Endothelial cell of hepatic sinusoid (primary cell): ENCODE measurements around the gene UQCRC1.

Source experiments
- in situ Hi-C: cut with HindIII; loops from 2 replicates; pipeline ENCODE4 v1.10.0; 2017; ENCODE audit warnings: low sequenced_read_pairs

Gene UQCRC1

DNA sequence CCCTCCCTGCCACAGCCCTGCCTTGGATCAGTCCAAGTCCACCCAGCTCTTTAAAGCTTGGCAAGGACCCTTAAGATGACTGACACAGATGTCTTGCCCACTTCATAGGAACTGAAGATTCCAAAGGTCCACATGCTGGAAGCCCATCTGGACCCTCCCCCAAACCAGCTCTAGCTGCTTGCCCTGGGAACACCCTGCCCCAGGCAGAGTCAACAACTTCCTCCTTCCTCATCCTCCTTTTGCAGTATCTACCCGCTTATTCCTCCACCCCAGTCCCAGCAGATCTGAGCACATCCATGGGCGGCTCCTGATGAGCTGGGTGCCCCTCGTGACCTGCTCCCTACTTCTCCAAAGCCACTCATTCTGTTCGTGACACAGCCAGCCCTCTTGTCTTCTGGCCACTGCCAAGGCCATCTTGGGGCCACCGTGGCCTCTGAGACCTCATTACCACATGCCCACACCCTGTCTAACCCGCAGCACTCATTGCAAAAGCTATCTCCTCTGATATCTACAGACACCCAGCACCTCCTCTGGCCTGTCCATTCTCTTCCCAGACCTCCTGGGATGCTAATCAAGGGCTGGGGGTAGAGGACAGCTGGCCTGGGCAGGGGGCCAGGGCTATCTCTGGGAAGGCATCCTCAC lies 50.8 kb downstream of the UQCRC1 start:
- in situ Hi-C loops, result loop anchor here (10.0 kb wide), 2 partner anchors 76 to 284 kb away; partner anchors contain the start of gene SLC26A6

DNA sequence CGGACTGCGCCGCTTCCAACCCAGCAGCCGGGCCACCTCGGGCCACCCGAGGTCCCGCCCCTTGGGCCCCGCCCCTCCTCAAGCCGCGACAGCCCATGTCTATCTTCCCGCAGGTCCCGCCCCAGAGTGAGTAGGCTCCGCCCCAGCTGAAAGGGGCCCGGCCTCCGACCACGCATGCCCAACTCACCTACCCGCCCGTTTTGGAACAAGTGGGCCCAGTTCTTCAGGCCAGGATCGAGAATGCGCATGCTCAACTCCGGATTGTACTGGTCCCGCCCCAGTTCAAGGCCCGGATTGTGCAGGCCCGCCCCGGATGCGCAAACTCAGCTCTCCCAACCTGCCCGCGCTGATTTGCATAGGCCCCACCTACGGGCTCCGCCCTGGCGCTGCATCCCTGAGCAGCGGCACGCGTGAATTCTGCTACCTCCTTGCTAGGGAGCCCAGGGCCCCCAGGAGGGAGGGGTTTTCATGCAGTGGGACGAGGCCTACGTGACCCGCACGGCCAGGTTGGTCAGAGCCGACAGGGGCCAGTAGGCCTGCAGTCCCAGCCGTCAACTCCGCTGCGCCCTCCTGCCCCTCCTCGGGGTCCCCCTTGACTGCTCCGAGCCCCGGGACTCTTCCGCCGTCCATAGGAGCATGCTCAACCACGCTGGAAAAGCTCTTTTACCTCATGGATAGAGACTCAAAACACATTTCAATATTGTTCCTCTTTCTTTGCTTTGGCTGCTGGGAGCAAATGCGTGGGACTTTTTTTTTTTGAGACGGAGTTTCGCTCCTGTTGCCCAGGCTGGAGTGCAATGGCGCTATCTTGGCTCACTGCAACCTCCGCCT lies 52.4 kb downstream of the UQCRC1 start, which contains the start of gene PFKFB4:
TSS of gene PFKFB4 (minus strand) at position 8 of the 831 bp plus-strand sequence. CDS start 26 bp downstream, outside the sequence.
- in situ Hi-C loops, result loop anchor here (10.0 kb wide), 2 partner anchors 78 to 282 kb away; partner anchors contain the start of gene SLC26A6

DNA sequence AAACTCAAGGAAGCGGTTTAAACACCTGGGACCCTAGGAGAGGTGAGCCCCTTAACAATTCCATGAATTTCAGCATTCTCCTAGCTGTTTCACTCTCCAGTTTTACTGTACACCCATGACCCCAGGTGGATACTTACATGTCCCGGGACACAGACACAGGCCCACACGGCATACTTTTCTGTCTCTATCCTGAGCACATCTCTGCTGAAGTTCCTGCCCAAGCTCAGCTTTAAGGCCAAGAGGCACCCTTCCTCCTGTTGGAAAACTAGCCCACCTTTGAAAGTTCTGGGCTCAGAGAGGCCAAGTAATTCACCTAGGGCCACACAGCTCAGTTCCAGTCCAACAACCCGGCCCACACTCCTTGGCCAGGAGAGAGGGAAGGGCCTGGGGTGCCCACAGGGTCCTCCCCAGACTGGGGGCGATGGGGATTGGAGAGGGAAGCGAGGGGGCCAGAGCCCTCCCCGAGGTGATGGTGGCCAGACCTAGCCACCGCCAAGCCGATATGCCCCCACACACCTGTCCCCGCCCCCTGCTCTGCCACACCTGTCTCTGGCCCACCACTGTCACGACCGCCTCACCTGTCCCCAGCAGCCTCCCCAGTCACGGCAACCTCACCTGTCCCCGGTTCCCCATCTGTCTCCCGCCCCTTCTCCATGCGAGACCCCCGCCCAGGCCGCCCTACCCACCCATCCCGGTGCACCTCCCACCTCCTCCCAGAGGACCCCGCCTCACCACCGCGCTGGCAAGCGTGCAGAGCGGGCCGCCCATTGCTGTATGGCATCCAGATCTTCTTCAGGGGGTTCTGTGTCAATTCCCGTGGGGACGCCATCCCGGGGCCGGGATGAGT lies 53.3 kb downstream of the UQCRC1 start:
- in situ Hi-C loops, result loop anchor here (10.0 kb wide), 2 partner anchors 79 to 281 kb away; partner anchors contain the start of gene SLC26A6

DNA sequence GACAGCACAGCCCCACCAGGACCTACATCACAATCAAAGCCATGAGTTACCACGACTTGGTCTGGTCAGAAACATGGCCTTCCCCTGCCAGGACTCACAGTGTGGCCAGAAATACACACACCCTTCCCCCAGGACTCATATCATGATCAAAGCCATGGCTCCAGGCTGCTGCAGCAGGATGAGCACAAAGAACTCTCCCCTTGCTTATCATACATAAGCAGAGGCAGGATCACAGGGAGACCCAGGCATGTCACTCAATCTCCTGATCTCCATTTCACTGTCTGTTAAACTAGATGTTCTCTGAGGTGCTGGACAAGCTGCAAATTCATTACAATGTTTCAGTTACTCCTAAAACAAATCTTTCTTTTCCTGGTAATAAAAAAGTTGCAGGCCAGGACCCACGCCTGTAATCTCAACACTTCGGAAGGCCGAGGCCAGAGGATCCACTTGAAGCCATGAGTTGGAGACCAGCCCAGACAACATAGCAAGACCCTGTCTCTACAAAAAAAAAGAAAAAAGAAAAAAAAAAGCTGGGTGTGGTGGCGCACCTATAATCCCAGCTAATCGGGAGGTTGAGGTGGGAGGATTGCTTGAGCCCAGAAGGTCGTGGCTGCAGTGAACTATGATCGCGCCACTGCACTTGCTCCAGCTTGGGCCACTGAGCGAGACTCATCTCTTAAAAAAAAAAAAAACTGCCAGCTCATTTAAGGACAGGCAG lies 54.1 kb downstream of the UQCRC1 start:
- in situ Hi-C loops, result loop anchor here (10.0 kb wide), 2 partner anchors 79 to 281 kb away; partner anchors contain the start of gene SLC26A6

DNA sequence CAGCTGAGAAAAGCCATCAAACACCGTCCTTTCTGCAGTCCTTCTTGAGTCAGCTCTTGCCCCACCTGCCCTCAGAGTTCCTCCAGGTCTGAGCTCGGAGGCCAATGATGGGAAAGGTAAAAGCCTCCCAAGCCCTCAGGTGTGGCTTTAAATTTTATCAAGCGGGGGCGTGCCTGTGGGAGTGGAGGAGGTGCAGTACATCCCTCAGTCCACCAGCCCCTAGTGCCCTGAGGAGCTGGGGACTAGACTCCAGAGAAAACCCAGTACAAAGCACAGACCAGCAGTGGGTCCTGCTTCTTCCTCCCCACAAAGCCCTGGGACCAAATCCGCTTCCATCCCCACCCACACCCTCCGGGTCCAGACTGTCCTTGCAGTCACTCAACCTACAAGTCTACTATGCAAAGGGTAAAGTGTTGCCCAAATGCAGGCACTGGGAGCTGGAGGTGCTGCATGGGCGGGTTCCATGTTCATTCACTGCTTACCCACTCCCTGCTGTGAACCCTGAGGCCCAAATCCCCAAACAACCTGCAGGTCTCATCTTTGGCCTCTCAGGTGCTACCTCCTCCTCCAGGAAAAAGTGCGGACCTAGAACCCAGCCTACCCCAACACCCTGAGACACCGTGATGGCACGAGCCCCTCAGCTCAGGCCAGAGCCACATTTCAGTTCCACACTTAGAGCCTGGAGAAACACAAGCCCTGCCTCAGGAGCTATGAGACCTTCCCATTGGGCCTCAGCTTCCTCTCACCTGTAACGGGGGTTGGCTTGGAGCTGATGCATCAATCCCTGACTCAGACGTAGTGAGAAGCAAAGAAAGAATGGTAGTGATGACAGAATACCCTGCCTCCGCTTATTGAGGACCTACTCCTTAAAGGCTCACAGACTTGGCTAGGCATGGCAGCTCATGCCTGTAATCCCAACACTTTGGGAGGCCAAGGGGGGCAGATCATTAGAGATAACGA lies 55.3 kb downstream of the UQCRC1 start:
- in situ Hi-C loops, result loop anchor here (5.0 to 10.0 kb wide), 3 partner anchors 81 to 279 kb away; partner anchors contain the start of gene SLC26A6

DNA sequence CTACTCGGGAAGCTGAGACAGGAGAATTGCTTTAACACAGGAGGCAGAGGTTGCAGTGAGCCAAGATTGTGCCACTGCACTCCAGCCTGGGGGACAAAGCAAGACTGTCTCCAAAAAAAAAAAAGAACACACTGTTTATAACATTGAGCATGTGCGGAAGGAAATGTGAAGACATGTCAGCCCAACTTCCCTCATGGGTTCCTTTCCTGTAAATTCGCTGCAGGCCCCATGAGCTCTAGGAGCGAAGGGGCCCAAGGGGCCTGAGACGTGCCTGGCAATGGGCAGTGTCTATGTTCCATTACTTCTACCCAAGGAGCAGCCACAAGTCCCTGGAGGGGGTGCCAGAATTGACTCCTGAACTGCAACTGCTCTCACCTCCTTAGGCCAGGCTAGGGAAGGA lies 56.1 kb downstream of the UQCRC1 start:
- in situ Hi-C loops, result loop anchor here (5.0 to 10.0 kb wide), 3 partner anchors 81 to 279 kb away; partner anchors contain the start of gene SLC26A6

DNA sequence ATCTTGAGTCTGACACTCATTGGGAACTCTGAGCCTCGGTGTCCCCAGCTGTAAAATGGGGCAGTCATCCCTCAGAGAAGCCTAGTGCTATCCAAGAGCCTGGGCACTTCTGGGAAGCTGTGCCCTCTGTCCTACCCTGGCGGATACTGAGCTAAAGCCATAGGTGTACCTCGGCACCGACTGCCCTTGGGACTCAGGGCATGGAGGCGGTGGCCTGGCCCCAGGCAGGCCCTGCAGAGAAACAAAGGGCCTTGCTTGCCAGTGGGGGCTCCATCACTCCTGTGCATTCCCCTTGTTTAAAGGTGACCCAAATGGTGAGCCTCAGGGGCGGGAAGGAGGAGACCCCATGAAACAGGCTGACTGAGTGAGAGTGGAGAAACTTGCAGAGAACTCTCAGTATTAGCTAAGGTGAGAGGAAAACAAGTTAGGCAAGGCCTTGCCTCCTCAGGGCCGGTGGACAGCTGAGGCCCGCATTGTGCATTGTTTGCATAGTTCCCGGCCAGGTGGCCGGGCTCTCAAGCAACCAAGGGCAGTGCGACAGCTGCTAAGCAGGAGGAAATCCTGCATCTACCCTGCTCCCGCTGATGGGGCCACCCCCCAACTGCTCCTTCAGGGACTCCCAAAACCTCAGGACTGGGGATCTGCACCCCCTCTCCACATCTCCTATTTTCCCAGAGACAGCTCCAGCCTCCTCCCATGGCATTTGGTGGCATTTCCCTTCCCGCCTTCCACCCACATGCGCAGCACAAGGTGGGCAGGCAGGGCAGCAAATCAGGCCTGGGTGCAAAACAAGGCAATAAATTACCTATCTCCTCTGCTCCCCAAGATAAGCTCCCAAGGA lies 57.1 kb downstream of the UQCRC1 start:
- in situ Hi-C loops, result loop anchor here (5.0 to 10.0 kb wide), 3 partner anchors 80 to 278 kb away; partner anchors contain the start of gene SLC26A6

DNA sequence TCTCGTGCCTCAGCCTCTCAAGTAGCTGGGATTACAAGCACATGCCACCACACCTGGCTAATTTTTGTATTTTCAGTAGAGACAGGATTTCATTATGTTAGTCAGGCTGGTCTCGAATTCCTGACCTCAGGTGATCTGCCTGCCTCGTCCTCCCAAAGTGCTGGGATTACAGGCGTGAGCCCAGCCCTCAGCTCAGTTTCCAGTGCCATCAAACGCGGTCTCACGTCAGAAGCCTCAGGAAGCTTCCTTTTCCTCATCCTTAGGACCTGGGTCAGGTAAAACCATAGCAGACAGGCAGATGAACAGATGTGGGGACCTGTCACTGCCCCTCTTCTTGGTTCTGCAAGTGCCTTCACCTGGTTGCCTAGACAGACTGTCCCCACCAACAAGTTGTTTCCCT lies 57.8 kb downstream of the UQCRC1 start:
- in situ Hi-C loops, result loop anchor here (5.0 to 10.0 kb wide), 3 partner anchors 79 to 277 kb away; partner anchors contain the start of gene SLC26A6
